ENCODE measurements around the gene POU2AF2. TPM values are rescaled to one million over a fixed set of nuclear protein-coding genes. Genes with fewer than 3 reads are reported as not detected.
"Not testable (repeated sequence)": the region's sequence is repeated elsewhere in the genome, so short reads cannot be mapped to it uniquely, and the experiment has no call there.

POU2AF2 gene
- total RNA-seq, 4 donors from 2014 or later, result 1.9 to 4.4 TPM; not detected in 2

GRCh38 chr11:111285189-111286091, 39.9 kb downstream of the POU2AF2 start:
- intact Hi-C loops (cut with DNase I; ENCODE audit: low total_unique reads), result no loop called here
- 55 to 100% methylated on average over 2 to 18 of the region's 18 CpGs for WGBS, 2 donors (ENCODE audit: low coverage in 1 of 2)
- peak overlapping the region; percentile 5 to 65 (median 36) for H3K27ac ChIP-seq

GRCh38 chr11:111291764-111292163, 46.2 kb downstream of the POU2AF2 start:
- H3K4me3 ChIP-seq, result no peak overlapping the region
- DNase-seq, result no peak
- in situ Hi-C loops (cut with MboI; ENCODE audit: low pct_ligation_motif_present in 1 of 4, low pct_unique_long_range_greater_than_20kb in 1 of 4, low sequenced_read_pairs in 3 of 4) (no loop called here), intact Hi-C loops (cut with DNase I; ENCODE audit: low total_unique reads) (no loop called here)
- TF ChIP-seq POLR2AphosphoS5 (IDR thresholded peaks at IDR 0.05) (no peak), CTCF (IDR thresholded peaks at IDR 0.05) (no peak), EP300 (IDR thresholded peaks at IDR 0.05; ENCODE audit: low read depth) (no peak), POLR2A (IDR thresholded peaks at IDR 0.05) (no peak)
- H3K9me3 ChIP-seq, result no peaks in the 10 kb centered on the region
- no peak overlapping the region for H3K27ac ChIP-seq
- H3K4me1 ChIP-seq, result peaks cover 0 to under 1% (median 0%) of the 10 kb centered on the region in 4 donors
- no peaks in the 10 kb centered on the region for H3K27me3 ChIP-seq
- no peaks in the 10 kb centered on the region for H3K36me3 ChIP-seq
- WGBS, 2 donors (ENCODE audit: low coverage in 1 of 2), result 73 to 79% methylated on average over 4 to 5 of the region's 5 CpGs

More at GRCh38 chr11:111285189-111286091, 39.9 kb downstream of the POU2AF2 start:
- no peaks in the 10 kb centered on the region for H3K36me3 ChIP-seq
- DNase-seq, result peak; percentile 40
- H3K9me3 ChIP-seq, result no peaks in the 10 kb centered on the region
- no peak for TF ChIP-seq POLR2AphosphoS5 (IDR thresholded peaks at IDR 0.05)
- no peak for TF ChIP-seq CTCF (IDR thresholded peaks at IDR 0.05)
- no peak for TF ChIP-seq EP300 (IDR thresholded peaks at IDR 0.05; ENCODE audit: low read depth)
- no peak for TF ChIP-seq POLR2A (IDR thresholded peaks at IDR 0.05)
- no peak overlapping the region for H3K4me3 ChIP-seq
- H3K27me3 ChIP-seq, result no peaks in the 10 kb centered on the region
- in situ Hi-C loops (cut with MboI; ENCODE audit: low pct_ligation_motif_present in 1 of 4, low pct_unique_long_range_greater_than_20kb in 1 of 4, low sequenced_read_pairs in 3 of 4), result loop anchor here in 1 of 4 donors (10.0 kb wide), 1 partner anchor 139 kb away; no protein-coding TSS in a partner anchor
- peaks cover 13 to 59% (median 38%) of the 10 kb centered on the region in 4 donors for H3K4me1 ChIP-seq

- H3K4me1 ChIP-seq; H3K36me3 ChIP-seq; intact Hi-C loops (cut with DNase I; ENCODE audit: low total_unique reads); DNase-seq; H3K27ac ChIP-seq; in situ Hi-C loops (cut with MboI; ENCODE audit: low pct_ligation_motif_present in 1 of 4, low pct_unique_long_range_greater_than_20kb in 1 of 4, low sequenced_read_pairs in 3 of 4); H3K9me3 ChIP-seq; H3K27me3 ChIP-seq; H3K4me3 ChIP-seq: not testable (repeated sequence)
- WGBS, 2 donors (ENCODE audit: low coverage in 1 of 2), result 79% methylated on average over 1 of the region's 1 CpG; no CpG with 5 or more reads in 1 of the 2 donors
These were observed 46.9 kb downstream of the POU2AF2 start for GRCh38 chr11:111292408-111292807.

GRCh38 chr11:111296196-111296595, 50.7 kb downstream of the POU2AF2 start:
- no peak for TF ChIP-seq CTCF (IDR thresholded peaks at IDR 0.05)
- no peak for TF ChIP-seq POLR2A (IDR thresholded peaks at IDR 0.05)
- no peak for TF ChIP-seq EP300 (IDR thresholded peaks at IDR 0.05; ENCODE audit: low read depth)
- no peak for TF ChIP-seq POLR2AphosphoS5 (IDR thresholded peaks at IDR 0.05)
- Histone ChIP-seq H3K4me1 (peaks cover 0 to 16% (median 13%) of the 10 kb centered on the region in 4 donors), H3K9me3 (no peaks in the 10 kb centered on the region), H3K27ac (no peak overlapping the region), H3K4me3 (no peak overlapping the region), H3K27me3 (no peaks in the 10 kb centered on the region), H3K36me3 (no peaks in the 10 kb centered on the region)
- in situ Hi-C loops (cut with MboI; ENCODE audit: low pct_ligation_motif_present in 1 of 4, low pct_unique_long_range_greater_than_20kb in 1 of 4, low sequenced_read_pairs in 3 of 4), result no loop called here
- 75 to 92% methylated on average over 1 to 3 of the region's 3 CpGs for WGBS, 2 donors (ENCODE audit: low coverage in 1 of 2)
- DNase-seq, result no peak
- intact Hi-C loops (cut with DNase I; ENCODE audit: low total_unique reads), result loop anchor here (5.0 kb wide), 1 partner anchor 121 kb away; no protein-coding TSS in a partner anchor

Data from transverse colon (tissue), 4 donors.